Endothelial cell of umbilical vein (primary cell): ENCODE results near the gene FCER2.

Experiments
- CTCF ChIP-seq, 2 donors: IDR thresholded peaks; 1 replicate in 1 of 2; 2 replicates in 1 of 2; pipeline ENCODE4 v1.5.1; 2011; ENCODE audit warnings: low read length in 2 of 2, mild to moderate bottlenecking in 2 of 2, moderate library complexity in 2 of 2, control low read depth in 1 of 2, inconsistent platforms in 1 of 2, low read depth in 1 of 2; ENCODE audit not compliant: insufficient read depth in 1 of 2; ENCODE audit errors: extremely low read depth in 1 of 2
- EZH2 ChIP-seq: IDR thresholded peaks from 2 replicates; pipeline ENCODE4 v1.6.1; 2012; ENCODE audit warnings: borderline replicate concordance, low read depth, mild to moderate bottlenecking, moderate library complexity, low read length, inconsistent platforms; ENCODE audit not compliant: severe bottlenecking
- FOS ChIP-seq: IDR thresholded peaks from 2 replicates; pipeline ENCODE4 v1.6.1; 2011; ENCODE audit warnings: mild to moderate bottlenecking, low read length, moderate library complexity, borderline replicate concordance; ENCODE audit not compliant: insufficient read depth
- GATA2 ChIP-seq: IDR thresholded peaks from 2 replicates; pipeline ENCODE4 v1.7.0; 2011; ENCODE audit warnings: low read depth, mild to moderate bottlenecking, moderate library complexity, mixed read lengths, low read length; ENCODE audit not compliant: insufficient read length, insufficient read depth
- MAX ChIP-seq: IDR thresholded peaks from 2 replicates; pipeline ENCODE4 v1.6.1; 2011; ENCODE audit not compliant: insufficient read depth, insufficient read length
- MYC ChIP-seq: IDR thresholded peaks from one replicate; pipeline ENCODE4 v1.6.1; 2011; ENCODE audit warnings: mild to moderate bottlenecking, low read depth, low read length
- POLR2A ChIP-seq: IDR thresholded peaks from 2 replicates; pipeline ENCODE4 v1.6.1; 2012; ENCODE audit warnings: low read depth, mild to moderate bottlenecking, control low read depth, low read length
- POLR2AphosphoS5 ChIP-seq: IDR thresholded peaks from 2 replicates; pipeline ENCODE4 v1.6.1; 2012; ENCODE audit warnings: low read depth, mild to moderate bottlenecking, control low read depth, low read length, moderate library complexity; ENCODE audit not compliant: insufficient read depth

GRCh38 chr19:7685546-7686445 lies 16.1 kb downstream of the FCER2 start:
- TF ChIP-seq CTCF (IDR thresholded peaks at IDR 0.05; ENCODE audit: extremely low read depth in 1 of 2, insufficient read depth in 1 of 2, low read depth in 1 of 2, low read length in 2 of 2) (no peak), POLR2AphosphoS5 (no peak), FOS (no peak), POLR2A (peak; percentile 10), EZH2 (no peak), GATA2 (no peak), MYC (no peak), MAX (no peak)
